ENCODE measurements around the gene MIB1.

The MIB1 gene

DNA sequence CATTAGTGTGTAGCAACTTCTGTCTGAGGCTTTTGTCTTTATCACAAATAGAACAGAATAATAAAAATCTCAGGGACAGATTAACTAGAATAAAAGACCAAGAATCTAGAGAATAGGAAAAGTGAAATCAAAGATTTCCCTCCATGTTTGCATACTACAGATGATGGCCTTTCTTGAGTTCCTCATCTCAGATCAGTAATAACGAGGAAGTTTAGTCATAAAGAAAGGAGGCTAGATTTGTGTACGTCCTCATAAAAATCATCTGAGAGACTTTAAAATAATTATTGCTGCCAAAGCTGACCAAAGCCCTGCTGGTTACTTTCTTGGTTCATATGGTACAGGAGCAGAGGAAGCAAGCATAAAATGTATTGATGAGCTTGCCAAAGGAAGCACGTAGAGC is 117.3 kb downstream of the MIB1 start:
- no peaks in the 10 kb centered on the region for H3K9me3 ChIP-seq
- H3K4me1 ChIP-seq, result no peaks in the 10 kb centered on the region
- no peaks in the 10 kb centered on the region for H3K27me3 ChIP-seq
- DNase-seq, result no peak
- no peak for TF ChIP-seq CTCF (IDR thresholded peaks at IDR 0.05)
- peaks cover 34 to 62% (median 59%) of the 10 kb centered on the region in 3 donors for H3K36me3 ChIP-seq
- intact Hi-C loops (cut with DNase I; ENCODE audit: low total_unique reads), result no loop called here
- no peak overlapping the region for H3K4me3 ChIP-seq
- no peak overlapping the region for H3K27ac ChIP-seq

- no peak for TF ChIP-seq CTCF (IDR thresholded peaks at IDR 0.05)
These were observed 118.0 kb downstream of the MIB1 start for GRCh38 chr18:21858544-21858943.

DNA sequence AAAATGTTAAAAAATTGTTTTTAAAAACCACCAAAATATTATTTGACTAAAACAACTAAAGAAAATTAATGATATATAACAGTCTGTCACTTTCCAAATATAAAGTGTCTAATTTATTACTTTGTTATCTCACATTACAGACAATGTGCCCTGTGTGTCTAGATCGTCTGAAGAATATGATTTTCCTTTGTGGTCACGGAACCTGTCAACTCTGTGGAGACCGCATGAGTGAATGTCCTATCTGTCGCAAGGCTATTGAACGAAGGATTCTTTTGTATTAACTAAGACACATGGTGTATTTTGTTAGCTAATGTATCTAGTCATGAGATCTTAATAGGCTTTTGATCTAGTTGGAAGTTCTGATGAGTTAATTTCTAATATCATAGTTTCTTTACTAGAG is 123.8 kb downstream of the MIB1 start:
- Histone ChIP-seq H3K9me3 (no peaks in the 10 kb centered on the region), H3K4me3 (no peak overlapping the region), H3K27ac (no peak overlapping the region), H3K4me1 (no peaks in the 10 kb centered on the region), H3K27me3 (no peaks in the 10 kb centered on the region), H3K36me3 (peaks cover 36 to 73% (median 52%) of the 10 kb centered on the region in 3 donors)
- intact Hi-C loops (cut with DNase I; ENCODE audit: low total_unique reads), result no loop called here
- TF ChIP-seq CTCF (IDR thresholded peaks at IDR 0.05), result no peak
- DNase-seq, result no peak

More at GRCh38 chr18:21858544-21858943, 118.0 kb downstream of the MIB1 start:
- no peaks in the 10 kb centered on the region for H3K4me1 ChIP-seq
- no peak overlapping the region for H3K4me3 ChIP-seq
- H3K27me3 ChIP-seq, result no peaks in the 10 kb centered on the region
- H3K9me3 ChIP-seq, result no peaks in the 10 kb centered on the region
- no peak overlapping the region for H3K27ac ChIP-seq
- no peak for DNase-seq
- H3K36me3 ChIP-seq, result peaks cover 41 to 68% (median 66%) of the 10 kb centered on the region in 3 donors
- intact Hi-C loops (cut with DNase I; ENCODE audit: low total_unique reads), result no loop called here

DNA sequence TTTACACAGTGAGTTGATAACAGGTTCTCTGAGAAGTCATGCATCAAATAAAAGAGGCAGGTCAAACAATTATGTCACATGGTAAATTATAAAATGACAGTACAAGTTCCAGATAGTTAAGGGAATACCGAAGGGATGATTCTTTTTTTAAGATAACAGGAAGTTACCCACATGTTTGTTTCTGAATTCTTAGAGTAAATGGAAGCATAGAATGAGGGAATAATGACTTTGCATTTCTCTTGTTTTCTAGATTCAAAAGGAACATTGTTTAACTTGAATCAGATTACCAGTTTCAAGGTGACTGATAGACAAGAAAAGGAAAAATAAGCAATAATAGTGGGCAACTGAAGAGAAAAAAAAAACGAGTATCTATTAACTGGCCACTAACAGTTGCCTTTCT is 124.5 kb downstream of the MIB1 start:
- no peak for DNase-seq
- Histone ChIP-seq H3K4me1 (no peaks in the 10 kb centered on the region), H3K27me3 (no peaks in the 10 kb centered on the region), H3K36me3 (peaks cover 36 to 68% (median 47%) of the 10 kb centered on the region in 3 donors), H3K9me3 (no peaks in the 10 kb centered on the region), H3K27ac (no peak overlapping the region), H3K4me3 (no peak overlapping the region)
- TF ChIP-seq CTCF (IDR thresholded peaks at IDR 0.05), result no peak
- intact Hi-C loops (cut with DNase I; ENCODE audit: low total_unique reads), result no loop called here

- DNase-seq, result no peak
- intact Hi-C loops (cut with DNase I; ENCODE audit: low total_unique reads), result no loop called here
- peaks cover 26 to 36% (median 26%) of the 10 kb centered on the region in 3 donors for H3K36me3 ChIP-seq
- H3K4me3 ChIP-seq, result no peak overlapping the region
- no peaks in the 10 kb centered on the region for H3K27me3 ChIP-seq
- no peaks in the 10 kb centered on the region for H3K9me3 ChIP-seq
- H3K4me1 ChIP-seq, result no peaks in the 10 kb centered on the region
- TF ChIP-seq CTCF (IDR thresholded peaks at IDR 0.05), result no peak
- H3K27ac ChIP-seq, result no peak overlapping the region
These were observed 128.2 kb downstream of the MIB1 start for GRCh38 chr18:21868770-21869169.

GRCh38 chr18:21889570-21889969 is 149.0 kb downstream of the MIB1 start:
- intact Hi-C loops (cut with DNase I; ENCODE audit: low total_unique reads), result no loop called here
- H3K36me3 ChIP-seq, result no peaks in the 10 kb centered on the region
- no peaks in the 10 kb centered on the region for H3K27me3 ChIP-seq
- no peak for DNase-seq
- H3K4me1 ChIP-seq, result no peaks in the 10 kb centered on the region
- no peak overlapping the region for H3K4me3 ChIP-seq
- H3K9me3 ChIP-seq, result no peaks in the 10 kb centered on the region
- TF ChIP-seq CTCF (IDR thresholded peaks at IDR 0.05), result no peak
- no peak overlapping the region for H3K27ac ChIP-seq
